ENCODE results near the gene PIM2.

PIM2 gene

GRCh38 chrX:48918643-48919340, at the start of gene PIM2:
Gene PIM2 (minus strand): TSS chrX:48919024. CDS start chrX:48918834, 190 bp downstream.
- peak; percentile 69 to 88 for DNase-seq (ENCODE audit: low read depth in 1 of 2, low spot score in 1 of 2)

GRCh38 chrX:48968377-48968776, 49.6 kb upstream of the PIM2 start:
- DNase-seq (ENCODE audit: low read depth in 1 of 2, low spot score in 1 of 2) = no peak

- DNase-seq (ENCODE audit: low read depth in 1 of 2, low spot score in 1 of 2) = no peak
These were observed 48.2 kb upstream of the PIM2 start for GRCh38 chrX:48966796-48967579.

- no peak for DNase-seq (ENCODE audit: low read depth in 1 of 2, low spot score in 1 of 2)
These were observed 47.1 kb upstream of the PIM2 start for GRCh38 chrX:48965959-48966358.

- no peak for DNase-seq (ENCODE audit: low read depth in 1 of 2, low spot score in 1 of 2)
These were observed 42.8 kb upstream of the PIM2 start for GRCh38 chrX:48961585-48962091.

- no peak for DNase-seq (ENCODE audit: low read depth in 1 of 2, low spot score in 1 of 2)
These were observed 41.5 kb upstream of the PIM2 start for GRCh38 chrX:48960291-48960690.

GRCh38 chrX:48958635-48959094, 39.8 kb upstream of the PIM2 start:
- DNase-seq (ENCODE audit: low read depth in 1 of 2, low spot score in 1 of 2) = no peak

GRCh38 chrX:48957827-48958634, 39.2 kb upstream of the PIM2 start:
- DNase-seq (ENCODE audit: low read depth in 1 of 2, low spot score in 1 of 2) = peak; percentile 76 to 91

GRCh38 chrX:48957477-48957826, 38.6 kb upstream of the PIM2 start, which contains the start of gene OTUD5:
Gene OTUD5 (minus strand): TSS chrX:48957607. CDS start chrX:48957570, 37 bp downstream.
- DNase-seq (ENCODE audit: low read depth in 1 of 2, low spot score in 1 of 2) = peak; percentile 52 to 54

- no peak for DNase-seq (ENCODE audit: low read depth in 1 of 2, low spot score in 1 of 2)
These were observed 38.0 kb upstream of the PIM2 start for GRCh38 chrX:48956728-48957414.

GRCh38 chrX:48948589-48948988, 29.8 kb upstream of the PIM2 start:
- no peak for DNase-seq (ENCODE audit: low read depth in 1 of 2, low spot score in 1 of 2)

GRCh38 chrX:48945517-48946348, 26.9 kb upstream of the PIM2 start:
- DNase-seq (ENCODE audit: low read depth in 1 of 2, low spot score in 1 of 2) = no peak

GRCh38 chrX:48942895-48943294, 24.1 kb upstream of the PIM2 start:
- no peak for DNase-seq (ENCODE audit: low read depth in 1 of 2, low spot score in 1 of 2)

- no peak for DNase-seq (ENCODE audit: low read depth in 1 of 2, low spot score in 1 of 2)
These were observed 21.7 kb upstream of the PIM2 start for GRCh38 chrX:48940404-48940955.

GRCh38 chrX:48939524-48940228, 20.9 kb upstream of the PIM2 start:
- no peak for DNase-seq (ENCODE audit: low read depth in 1 of 2, low spot score in 1 of 2)

GRCh38 chrX:48938721-48939425, 20.0 kb upstream of the PIM2 start:
- DNase-seq (ENCODE audit: low read depth in 1 of 2, low spot score in 1 of 2) = peak in 1 of 2 donors; percentile 67

- peak; percentile 57 to 84 for DNase-seq (ENCODE audit: low read depth in 1 of 2, low spot score in 1 of 2)
These were observed 18.5 kb upstream of the PIM2 start for GRCh38 chrX:48937054-48937907.

Data from activated CD4-positive, alpha-beta T cell treated with anti-CD3 and anti-CD28 coated beads, Interleukin-2, amount 50 U/mL, for 24 hours (primary cell).